GM19238 (cell line): ENCODE data around the gene ARMC9.
"Not testable (repeated sequence)": the region's sequence is repeated elsewhere in the genome, so short reads cannot be mapped to it uniquely, and the experiment has no call there.

Source experiments
- DNase-seq: peaks from one replicate; pipeline ENCODE4 v3.0.0; 2011; ENCODE audit warnings: low spot score; ENCODE audit not compliant: insufficient read length

Gene ARMC9

DNA sequence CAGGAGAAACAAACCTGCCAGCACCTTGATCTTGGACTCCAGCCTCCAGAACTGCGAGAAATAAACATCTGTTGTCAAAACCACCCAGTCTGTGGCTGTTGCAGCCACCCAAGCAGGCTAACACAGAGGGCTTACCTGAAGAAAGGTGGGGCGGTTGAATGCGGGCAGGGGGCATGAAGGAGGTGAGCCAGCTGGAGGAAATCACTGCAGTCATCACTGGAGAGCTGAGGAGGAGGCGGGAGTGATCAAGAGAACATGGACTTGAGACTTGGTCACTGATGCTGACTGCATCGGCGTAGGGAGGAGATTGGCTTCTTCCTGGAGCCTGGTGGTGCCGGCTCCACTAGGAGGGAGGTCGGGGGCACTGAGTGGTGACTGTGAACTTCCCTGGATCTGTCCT, 14.6 kb upstream of the ARMC9 start:
- no peak for DNase-seq

DNA sequence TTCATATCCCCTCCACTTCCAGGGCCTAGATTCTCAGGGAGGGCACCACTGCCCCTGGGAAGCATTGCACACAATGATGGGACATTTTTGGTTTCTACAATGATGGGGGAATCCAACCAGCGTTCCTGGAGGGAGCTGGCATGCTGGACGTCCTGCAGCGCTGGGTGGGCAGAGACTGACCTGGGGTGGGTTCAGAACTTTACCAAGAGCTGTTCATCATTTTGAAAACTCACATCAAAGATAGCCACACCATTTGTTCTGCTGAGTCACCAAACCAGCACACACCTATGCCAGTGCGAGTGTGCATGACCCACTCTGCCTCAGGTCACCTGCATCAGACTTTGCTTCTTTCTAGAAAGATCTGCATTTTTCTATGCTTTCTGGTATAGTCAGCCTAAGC, 14.1 kb upstream of the ARMC9 start:
- no peak for DNase-seq

- DNase-seq, result no peak
These were observed 13.2 kb upstream of the ARMC9 start for GRCh38 chr2:231185050-231185725.

DNA sequence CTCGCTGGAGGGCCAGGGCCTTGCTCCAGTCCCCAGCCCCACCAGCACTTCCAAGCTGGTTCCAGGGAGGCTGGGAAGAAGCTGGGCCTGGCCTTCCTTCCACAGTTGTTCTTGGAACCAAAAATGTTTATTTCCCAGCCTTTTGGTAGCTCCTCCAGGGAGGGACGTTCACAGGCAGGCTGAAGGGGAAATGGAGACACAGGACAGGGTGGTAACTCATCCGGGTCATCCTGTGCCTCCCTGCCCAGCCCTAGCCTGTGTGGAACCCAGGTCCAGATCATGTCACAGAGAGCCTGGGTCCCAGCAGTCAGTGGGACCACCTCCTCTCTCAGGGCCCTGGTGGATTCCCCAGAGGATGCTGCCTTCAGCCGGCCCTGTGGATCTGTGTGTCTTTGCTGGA, 12.5 kb upstream of the ARMC9 start:
- DNase-seq, result no peak

DNA sequence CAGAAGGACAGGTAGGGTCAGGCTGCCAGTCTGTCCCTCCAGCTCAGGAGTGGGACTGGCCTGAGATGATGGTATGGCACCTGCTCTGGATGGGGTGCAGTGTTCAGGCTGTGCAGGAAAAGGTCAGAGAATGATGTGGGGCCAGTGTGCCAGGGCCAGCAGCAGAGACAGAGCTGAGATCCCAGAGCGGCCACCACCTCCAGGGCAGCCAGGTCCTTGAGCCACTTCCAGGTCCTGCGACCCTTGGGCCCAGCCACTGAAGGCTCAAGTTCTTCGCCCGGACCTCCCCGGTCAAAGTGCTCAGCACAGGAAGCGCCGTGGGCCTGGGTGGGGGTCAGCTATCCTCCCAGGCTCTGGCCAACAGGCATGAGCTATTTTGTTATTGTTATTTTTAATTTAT, 12.1 kb upstream of the ARMC9 start:
- no peak for DNase-seq

DNA sequence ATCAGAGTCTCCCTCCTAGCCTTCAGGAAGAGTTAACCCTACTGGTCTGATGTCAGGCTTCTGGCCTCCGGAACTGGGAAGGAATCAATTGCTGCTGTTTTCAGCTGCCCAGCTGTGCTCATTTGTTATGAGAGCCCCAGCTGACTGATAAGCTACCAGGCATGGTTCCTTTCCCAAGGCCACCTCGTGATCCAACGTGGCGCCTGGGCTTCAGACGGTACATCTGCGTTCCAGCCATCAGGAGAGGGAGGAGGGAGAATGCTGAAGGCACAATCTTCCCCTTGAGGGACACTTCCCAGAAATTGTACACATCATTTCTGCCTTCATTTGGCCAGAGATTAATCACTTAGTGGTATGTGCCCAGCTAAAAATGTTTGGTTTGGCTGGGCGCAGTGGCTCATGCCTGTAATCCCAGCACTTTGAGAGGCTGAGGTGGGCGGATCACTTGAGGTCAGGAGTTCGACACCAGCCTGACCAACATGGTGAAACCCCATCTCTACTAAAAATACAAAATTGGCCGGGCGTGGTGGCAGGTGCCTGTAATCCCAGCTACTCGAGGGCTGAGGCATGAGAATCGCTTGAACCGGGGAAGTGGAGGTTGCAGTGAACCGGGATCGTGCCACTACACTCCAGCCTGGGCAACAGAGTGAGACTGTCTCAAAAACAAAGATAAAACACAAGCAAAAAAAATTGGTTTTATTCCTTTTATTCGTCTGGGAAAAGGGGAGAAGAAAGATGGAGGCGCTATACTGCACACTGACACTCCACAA, 10.5 kb upstream of the ARMC9 start:
- DNase-seq, result no peak

GRCh38 chr2:231188506-231189170, 9.8 kb upstream of the ARMC9 start:
- no peak for DNase-seq

GRCh38 chr2:231189171-231189530, 9.3 kb upstream of the ARMC9 start:
- no peak for DNase-seq

- no peak for DNase-seq
These were observed 8.6 kb upstream of the ARMC9 start for GRCh38 chr2:231189571-231190495.

GRCh38 chr2:231190531-231191197, 7.8 kb upstream of the ARMC9 start:
- no peak for DNase-seq

GRCh38 chr2:231191896-231192872, 6.2 kb upstream of the ARMC9 start:
- DNase-seq, result no peak

DNA sequence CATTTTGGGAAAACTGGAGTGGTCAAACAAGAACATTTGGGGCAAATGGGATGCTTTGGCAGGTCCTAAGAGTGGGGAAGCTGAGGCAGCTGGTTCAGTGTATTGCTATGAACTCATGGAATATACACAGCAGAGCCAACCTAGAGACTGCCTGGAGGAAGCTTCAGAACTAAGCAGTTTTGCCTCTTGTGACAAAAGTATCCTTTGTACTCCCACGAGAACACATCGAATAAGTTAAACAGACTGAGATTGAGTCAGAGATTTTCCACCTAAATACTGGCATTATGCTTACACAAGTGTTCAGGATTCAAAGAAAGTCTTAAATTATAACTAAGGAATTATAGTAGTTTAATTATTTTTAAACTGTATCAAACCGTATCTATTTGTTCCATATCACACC, 5.2 kb upstream of the ARMC9 start:
- DNase-seq, result no peak

DNA sequence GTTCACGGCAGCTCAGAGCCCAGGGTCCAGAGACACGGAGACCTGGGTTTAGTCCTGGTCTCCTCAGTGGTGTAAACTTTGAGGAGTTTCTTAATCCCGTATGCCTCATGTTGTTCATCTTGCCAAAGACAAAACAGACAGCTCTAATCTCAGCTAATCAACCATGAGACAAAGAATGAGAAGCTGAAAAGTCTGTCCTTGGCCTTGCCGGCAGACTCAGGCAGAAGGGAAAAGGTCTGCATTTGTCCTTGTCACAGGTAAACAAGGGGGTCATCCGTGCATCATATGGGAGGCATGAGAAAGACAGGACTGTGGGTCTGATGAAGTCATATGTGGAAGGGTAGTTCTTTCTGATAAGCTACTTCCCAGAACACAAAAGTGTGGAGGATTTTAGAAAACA, 1.8 kb upstream of the ARMC9 start:
- DNase-seq, result no peak

DNA sequence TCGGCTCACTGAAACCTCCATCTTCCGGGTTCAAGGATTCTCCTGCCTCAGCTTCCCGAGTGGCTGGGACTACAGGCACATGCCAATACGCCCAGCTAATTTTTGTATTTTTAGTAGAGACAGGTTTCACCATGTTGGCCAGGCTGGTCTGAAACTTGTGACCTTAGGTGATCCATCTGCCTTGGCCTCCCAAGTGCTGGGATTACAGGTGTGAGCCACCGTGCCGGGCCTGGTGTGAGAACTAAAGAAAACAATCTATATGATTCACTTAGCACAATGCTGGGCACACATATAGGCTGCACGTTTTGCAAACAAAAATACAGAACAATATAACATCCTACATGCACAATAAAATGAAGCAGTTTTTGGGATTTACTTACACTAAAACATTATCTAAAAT, 1.2 kb upstream of the ARMC9 start:
- not testable (repeated sequence) for DNase-seq

DNA sequence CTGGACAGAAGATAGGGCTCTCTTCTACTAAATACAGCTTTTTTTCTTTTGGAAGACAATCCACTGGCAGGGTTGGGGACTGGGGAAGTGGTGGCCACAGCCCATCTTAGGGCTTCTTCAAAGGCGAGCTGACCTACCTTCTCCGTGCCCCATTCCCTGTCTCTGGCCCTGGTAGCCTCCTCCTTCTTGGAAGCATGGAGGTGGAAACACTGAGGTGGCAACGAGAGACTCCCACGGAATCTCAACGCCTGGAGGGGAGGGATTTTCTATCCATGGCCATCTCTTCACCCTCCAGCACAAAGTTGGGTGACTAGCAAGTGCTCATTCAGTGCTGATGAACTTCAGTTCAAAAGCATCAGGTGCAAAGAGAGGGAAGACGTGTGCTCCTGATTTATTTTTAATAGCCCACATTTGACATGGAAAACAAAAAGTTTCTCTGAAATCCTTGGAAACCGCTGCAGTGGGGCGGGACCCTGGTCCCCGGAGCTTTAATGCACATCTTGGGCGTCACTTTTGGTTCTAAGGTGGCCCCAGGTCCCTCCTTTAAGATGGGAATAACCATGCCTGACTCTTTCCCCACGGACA, 633 bp upstream of the ARMC9 start:
- no peak for DNase-seq

- DNase-seq, result no peak
These were observed 788 bp downstream of the ARMC9 start for GRCh38 chr2:231199219-231199618.

DNA sequence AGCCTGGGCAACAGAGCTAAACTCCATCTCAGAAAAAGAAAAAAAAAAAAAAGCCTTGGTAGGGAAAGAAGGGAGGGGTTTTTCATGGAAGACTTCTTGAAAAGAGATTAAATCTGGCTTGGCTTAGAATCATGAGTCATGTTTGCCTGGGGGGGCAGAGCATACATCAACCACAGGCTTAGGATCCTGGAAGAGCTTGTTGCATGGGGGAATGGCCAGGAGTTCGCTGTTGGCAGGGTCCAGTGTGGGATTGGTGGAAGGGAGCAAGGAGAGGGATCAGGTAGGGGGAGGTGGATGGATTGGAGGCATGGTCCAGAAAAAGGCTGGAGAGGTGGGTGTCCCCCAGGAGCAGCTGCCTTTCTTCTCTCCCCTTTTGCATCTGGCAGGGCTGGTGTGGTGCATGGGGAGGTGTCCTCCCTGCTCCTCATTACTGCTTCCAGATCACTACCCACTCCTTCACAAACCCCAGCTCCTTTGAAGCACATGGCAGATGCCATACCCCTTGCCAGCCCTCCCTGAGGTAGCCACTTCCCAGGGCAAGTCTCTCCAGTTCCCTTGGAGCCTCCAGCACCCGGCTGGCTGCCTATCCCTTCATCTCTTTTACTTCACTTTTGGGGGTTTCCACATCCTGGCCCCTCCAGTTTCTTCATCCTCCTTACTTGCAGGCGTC, 2.5 kb downstream of the ARMC9 start:
- DNase-seq, result no peak

DNA sequence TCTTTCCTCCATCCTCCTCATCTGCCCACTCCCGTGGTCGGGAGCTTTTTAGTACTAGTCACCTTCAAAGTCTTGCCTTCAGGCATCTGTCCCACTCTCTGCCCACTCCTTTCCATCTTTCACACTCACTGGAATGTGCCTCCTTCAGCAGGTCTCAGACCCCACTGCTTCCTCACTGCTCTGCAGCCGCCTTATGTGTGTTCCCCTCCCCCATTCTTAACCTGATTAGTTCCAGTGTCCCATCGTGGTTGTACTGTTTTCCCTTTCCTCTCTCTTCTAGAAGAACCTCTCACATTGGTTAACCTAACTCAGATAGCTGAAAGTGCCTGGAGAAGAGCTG, 3.0 kb downstream of the ARMC9 start:
- DNase-seq, result no peak

DNA sequence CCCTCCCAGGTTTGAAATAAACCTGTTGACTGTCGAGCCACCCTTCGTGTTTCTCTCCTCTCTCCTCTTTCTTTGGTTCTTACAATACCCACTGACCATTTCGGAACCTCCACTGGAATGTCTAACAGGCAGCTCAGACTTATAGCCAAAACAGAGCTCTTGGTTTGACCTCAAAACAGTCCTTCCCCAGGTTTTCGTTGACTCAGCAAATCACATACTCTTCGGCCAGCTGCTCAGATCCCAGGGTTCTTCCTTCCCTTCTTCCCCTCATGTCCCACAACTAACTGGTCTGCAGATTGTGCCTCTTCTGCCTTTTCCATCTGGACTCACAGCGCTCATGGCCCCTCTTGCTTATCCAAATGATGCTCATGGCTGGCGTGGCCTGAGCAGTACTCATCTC, 4.7 kb downstream of the ARMC9 start:
- DNase-seq, result no peak
